Right lobe of liver (tissue), 6 donors: ENCODE data around the gene HSPG2. TPM values are rescaled to one million over a fixed set of nuclear protein-coding genes. Genes with fewer than 3 reads are reported as not detected.

Experiments
- ATAC-seq, 4 donors: fragments of 200-7000 bp; cut with Tn5 transposase; one replicate each; pipeline ENCODE4 v1.9.1; 2020; ENCODE audit warnings: mild to moderate bottlenecking in 4 of 4, moderate library complexity in 4 of 4
- DNase-seq, 3 donors: peaks; one replicate each; pipeline ENCODE4 v3.0.0-alpha.2; 2020
- H3K27ac ChIP-seq, 3 donors: fragments of 200-600 bp; one replicate each; pipeline ENCODE4 v1.8.0; 2022
- H3K27me3 ChIP-seq, 2 donors: fragments of 200-600 bp; one replicate each; pipeline ENCODE4 v1.8.0; 2022
- H3K36me3 ChIP-seq, 4 donors: fragments of 200-600 bp; sonication (generic) in 1 of 4; one replicate each; pipeline versions ENCODE4 v1.5.1 to v1.8.0; 2017 to 2022; ENCODE audit warnings: control low read depth in 1 of 4
- H3K4me1 ChIP-seq, 4 donors: fragments of 200-600 bp; sonication (generic) in 1 of 4; one replicate each; pipeline versions ENCODE4 v1.5.1 to v1.8.0; 2017 to 2022; ENCODE audit warnings: control low read depth in 1 of 4
- H3K4me3 ChIP-seq, 3 donors: fragments of 200-600 bp; one replicate each; pipeline ENCODE4 v1.8.0; 2022
- H3K9me3 ChIP-seq, 4 donors: fragments of 200-600 bp; sonication (generic) in 1 of 4; one replicate each; pipeline versions ENCODE4 v1.5.1 to v1.8.0; 2017 to 2022; ENCODE audit warnings: control low read depth in 1 of 4
- POLR2A ChIP-seq: fragments of 450-650 bp; IDR thresholded peaks from one replicate; pipeline ENCODE4 v1.6.1; 2017; ENCODE audit warnings: antibody characterized with exemption, mild to moderate bottlenecking
- WGBS: methylation state at CpG from one replicate; pipeline ENCODE4 v1.1.6; 2018; ENCODE audit warnings: low coverage, low lambda C conversion rate; ENCODE audit not compliant: insufficient coverage; ENCODE audit errors: missing lambda C conversion rate; 5-methylcytosine and 5-hydroxymethylcytosine counted together
- intact Hi-C, 2 donors: fragments of 100-400 bp; cut with DNase I; formaldehyde crosslinking; loops; one replicate each; pipeline versions ENCODE4 v1.11.2 to v1.14.1; 2022
- total RNA-seq, 6 experiments: library from RNA; depleted of rRNA in 2 of 6; stranded (reverse); fragments of >200 nt in 2 of 6; fragmentation: NEBNext Ultra II Directional in 3 of 6; extraction: Animal tissue kit (Norgen Biotek cat#: 25700) in 3 of 6; gene quantifications; one replicate each; pipeline versions ENCODE4 v1.1.0 to v1.2.4, GENCODE V29; 2016 to 2023
- TF ChIP-seq, protein P1 (sequence below), 4 donors: fragments of 200-600 bp in 3 of 4; fragments of 450-650 bp in 1 of 4; IDR thresholded peaks; one replicate each; pipeline versions ENCODE4 v1.5.1 to v1.8.0; 2016 to 2022; ENCODE audit warnings: antibody characterized with exemption in 4 of 4, mild to moderate bottlenecking in 2 of 4
- donor health status: DM: no; HTN: yes; CAD: no.
- donor health status: DM: no; HTN: no; CAD: no.
- donor health status: DM: no; HTN: no; CAD: no.
- donor health status: DM: no; HTN: yes; CAD: no.
- donor health status: DM: no; HTN: yes; CAD: no.

The HSPG2 gene
- total RNA-seq, 6 experiments from 2014 or later = 31.3 to 90.9 (median 43.7) TPM

DNA sequence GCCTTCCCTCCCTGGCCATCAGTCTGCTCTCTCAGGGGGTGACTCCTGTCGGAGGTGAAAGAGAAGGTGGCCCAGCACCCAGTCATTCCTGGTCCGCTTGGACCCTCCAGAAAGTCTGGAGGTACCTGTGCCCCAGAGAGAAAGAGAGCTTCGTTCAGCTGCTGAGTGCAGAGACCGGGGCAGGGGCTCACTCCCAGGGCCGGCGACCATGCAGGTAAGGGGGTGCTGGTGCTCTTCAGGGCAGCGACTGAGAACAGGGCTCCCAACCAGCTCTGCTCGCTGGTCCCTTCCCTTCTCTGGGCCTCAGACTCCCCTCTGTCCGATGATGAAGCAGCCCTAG, 30.1 kb downstream of the HSPG2 start:
- Histone ChIP-seq H3K4me1 (peaks cover 0 to 10% (median 3%) of the 10 kb centered on the region in 4 donors), H3K9me3 (no peaks in the 10 kb centered on the region), H3K27ac (peak overlapping the region in 1 of 3 donors; percentile 43), H3K36me3 (no peaks in the 10 kb centered on the region), H3K4me3 (no peak overlapping the region), H3K27me3 (no peaks in the 10 kb centered on the region)
- 88% methylated on average over 4 of the region's 9 CpGs for WGBS
- DNase-seq (no peak), ATAC-seq (no peak)
- intact Hi-C loops = no loop called here
- no peak for TF ChIP-seq POLR2A

DNA sequence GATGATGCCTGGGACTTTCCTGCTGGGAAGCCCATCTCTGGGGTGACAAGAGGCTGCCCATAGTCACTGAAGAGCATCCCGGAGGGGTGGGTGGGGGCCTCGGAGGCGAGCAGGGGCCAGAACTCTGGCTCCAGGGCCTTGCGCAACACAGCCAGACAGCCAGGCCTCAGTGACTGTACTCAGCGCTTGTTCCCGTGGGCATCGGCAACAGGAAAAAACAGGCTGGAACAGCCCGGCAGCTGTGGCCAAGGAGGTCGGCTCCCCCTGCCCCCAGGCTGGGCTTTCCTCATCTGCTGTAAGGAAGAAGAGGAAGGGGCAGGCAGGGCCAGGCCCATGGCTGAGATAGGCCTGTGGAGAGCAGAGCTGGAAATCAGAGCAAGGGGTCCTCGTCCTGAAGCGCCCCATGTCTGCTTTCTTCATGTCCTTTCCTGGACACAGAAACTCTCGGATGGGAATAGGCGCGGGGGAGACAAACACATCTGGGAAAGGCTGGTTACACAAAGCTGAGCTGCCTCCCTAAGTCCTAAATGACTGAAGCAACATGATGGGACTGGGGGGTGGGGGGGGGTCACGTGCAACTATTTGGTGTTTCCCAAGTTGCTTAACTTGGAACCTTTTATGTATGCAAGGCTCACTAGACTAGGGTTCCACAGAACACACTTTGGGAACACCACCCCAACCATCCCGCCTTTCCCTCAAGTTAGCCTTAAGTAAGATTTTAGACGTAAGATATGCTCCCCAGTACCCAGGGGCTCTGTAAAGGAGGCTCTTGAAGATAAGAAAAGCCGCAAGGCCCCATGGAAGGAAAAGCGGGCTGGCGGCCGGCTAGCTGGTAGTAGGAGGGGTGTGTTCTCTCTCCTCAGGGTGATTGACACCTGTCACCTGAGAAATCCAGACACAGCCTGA, 30.7 kb downstream of the HSPG2 start:
- intact Hi-C loops = no loop called here
- peak overlapping the region in 1 of 3 donors; percentile 43 for H3K27ac ChIP-seq
- DNase-seq (peak in 1 of 3 donors; percentile 40), ATAC-seq (peak; percentile 32 to 47 (median 40))
- no peak overlapping the region for H3K4me3 ChIP-seq
- 72% methylated on average over 9 of the region's 21 CpGs for WGBS
- H3K27me3 ChIP-seq = no peaks in the 10 kb centered on the region
- no peaks in the 10 kb centered on the region for H3K36me3 ChIP-seq
- H3K9me3 ChIP-seq = no peaks in the 10 kb centered on the region
- peaks cover 0 to 11% (median 3%) of the 10 kb centered on the region in 4 donors for H3K4me1 ChIP-seq
- no peak for TF ChIP-seq POLR2A
- TF ChIP-seq, protein P1, sequence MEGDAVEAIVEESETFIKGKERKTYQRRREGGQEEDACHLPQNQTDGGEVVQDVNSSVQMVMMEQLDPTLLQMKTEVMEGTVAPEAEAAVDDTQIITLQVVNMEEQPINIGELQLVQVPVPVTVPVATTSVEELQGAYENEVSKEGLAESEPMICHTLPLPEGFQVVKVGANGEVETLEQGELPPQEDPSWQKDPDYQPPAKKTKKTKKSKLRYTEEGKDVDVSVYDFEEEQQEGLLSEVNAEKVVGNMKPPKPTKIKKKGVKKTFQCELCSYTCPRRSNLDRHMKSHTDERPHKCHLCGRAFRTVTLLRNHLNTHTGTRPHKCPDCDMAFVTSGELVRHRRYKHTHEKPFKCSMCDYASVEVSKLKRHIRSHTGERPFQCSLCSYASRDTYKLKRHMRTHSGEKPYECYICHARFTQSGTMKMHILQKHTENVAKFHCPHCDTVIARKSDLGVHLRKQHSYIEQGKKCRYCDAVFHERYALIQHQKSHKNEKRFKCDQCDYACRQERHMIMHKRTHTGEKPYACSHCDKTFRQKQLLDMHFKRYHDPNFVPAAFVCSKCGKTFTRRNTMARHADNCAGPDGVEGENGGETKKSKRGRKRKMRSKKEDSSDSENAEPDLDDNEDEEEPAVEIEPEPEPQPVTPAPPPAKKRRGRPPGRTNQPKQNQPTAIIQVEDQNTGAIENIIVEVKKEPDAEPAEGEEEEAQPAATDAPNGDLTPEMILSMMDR (IDR thresholded peaks at IDR 0.05) = no peak

DNA sequence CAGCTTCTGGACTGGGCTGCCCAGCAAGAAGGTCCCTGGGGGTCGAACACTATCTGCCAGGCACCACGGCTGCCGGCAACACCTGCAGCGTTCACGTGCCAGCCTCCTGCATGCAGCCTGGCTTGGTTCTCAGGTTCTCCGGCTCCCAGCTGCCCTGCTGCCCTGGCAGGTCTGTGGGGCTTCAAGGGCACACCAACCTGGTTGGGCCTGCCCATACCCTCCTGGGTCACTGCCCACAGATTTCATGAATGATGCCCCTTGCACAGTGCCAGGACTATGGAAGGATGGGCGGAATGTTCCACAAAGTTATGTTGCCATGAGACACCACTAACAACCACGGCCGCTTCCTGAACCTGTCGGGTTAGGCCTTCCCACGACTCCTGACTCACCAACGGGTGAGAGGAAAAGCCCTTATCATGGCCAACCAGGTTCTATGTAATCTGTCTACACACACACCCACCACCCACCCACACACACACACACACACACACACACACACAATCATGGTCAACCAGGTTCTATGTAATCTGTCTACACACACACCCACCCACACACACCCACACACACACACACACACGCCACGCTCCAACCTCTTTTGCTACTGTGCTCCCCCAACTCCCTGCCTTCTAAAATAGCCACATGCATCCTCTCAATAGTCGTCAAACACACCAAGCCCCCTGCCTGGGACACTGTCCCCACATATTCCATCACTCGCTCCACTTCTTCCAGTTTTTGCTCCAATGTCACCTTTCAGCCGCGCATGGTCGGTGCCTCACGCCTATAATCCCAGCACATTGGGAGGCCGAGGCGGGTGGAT, 32.2 kb downstream of the HSPG2 start:
- intact Hi-C loops = no loop called here
- H3K27me3 ChIP-seq = no peaks in the 10 kb centered on the region
- 68% methylated on average over 7 of the region's 22 CpGs for WGBS
- ATAC-seq (peak; percentile 7 to 46 (median 31)), DNase-seq (peak in 1 of 3 donors; percentile 45)
- no peaks in the 10 kb centered on the region for H3K9me3 ChIP-seq
- H3K36me3 ChIP-seq = no peaks in the 10 kb centered on the region
- H3K4me3 ChIP-seq = no peak overlapping the region
- H3K4me1 ChIP-seq = peaks cover 0 to 11% (median 3%) of the 10 kb centered on the region in 4 donors
- TF ChIP-seq, protein P1 (IDR thresholded peaks at IDR 0.05) = no peak
- no peak for TF ChIP-seq POLR2A
- H3K27ac ChIP-seq = no peak overlapping the region

DNA sequence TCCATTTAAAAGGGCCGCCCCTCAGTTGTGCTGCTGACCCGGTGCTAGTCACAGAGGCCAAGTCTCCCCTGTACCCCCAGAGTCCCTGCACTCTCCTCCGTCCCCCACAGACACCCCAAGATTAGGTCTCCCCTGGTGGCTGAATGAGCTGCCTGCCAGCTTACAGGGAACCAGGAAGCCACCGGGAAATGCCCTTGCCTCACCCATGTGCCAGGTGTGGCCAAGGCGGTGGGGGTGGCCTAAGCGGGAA, 32.7 kb downstream of the HSPG2 start:
- no peaks in the 10 kb centered on the region for H3K9me3 ChIP-seq
- H3K4me1 ChIP-seq = peaks cover 0 to 11% (median 3%) of the 10 kb centered on the region in 4 donors
- intact Hi-C loops = no loop called here
- H3K36me3 ChIP-seq = no peaks in the 10 kb centered on the region
- DNase-seq = no peak
- H3K4me3 ChIP-seq = no peak overlapping the region
- no peak for TF ChIP-seq POLR2A
- TF ChIP-seq, protein P1 (IDR thresholded peaks at IDR 0.05) = no peak
- H3K27ac ChIP-seq = no peak overlapping the region
- H3K27me3 ChIP-seq = no peaks in the 10 kb centered on the region
- ATAC-seq = peak in 2 of 4 donors; percentile 3 to 25
- WGBS = no CpG with 5 or more reads among the region's 6 CpGs
